Mesendoderm (in vitro differentiated cells): Measurements from ENCODE around the gene BCL3. TPM values are rescaled to one million over a fixed set of nuclear protein-coding genes. Genes with fewer than 3 reads are reported as not detected.

Experiments
- DNase-seq: peaks from one replicate; pipeline ENCODE4 v3.0.0; 2013
- H2AK5ac ChIP-seq: 2 replicates; pipeline ENCODE4 v1.6.1; 2013; ENCODE audit warnings: low read length, inconsistent platforms
- H2BK120ac ChIP-seq: 2 replicates; pipeline ENCODE4 v1.6.1; 2013; ENCODE audit warnings: low read depth, mild to moderate bottlenecking, low read length, moderate library complexity, mixed read lengths
- H2BK15ac ChIP-seq: replicated peaks from 2 replicates; pipeline ENCODE4 v1.6.1; 2013; ENCODE audit warnings: low read depth, mild to moderate bottlenecking, moderate library complexity
- H2BK5ac ChIP-seq: 2 replicates; pipeline ENCODE4 v1.6.1; 2013; ENCODE audit warnings: low read length, inconsistent platforms
- H3K18ac ChIP-seq: 2 replicates; pipeline ENCODE4 v1.6.1; 2013; ENCODE audit warnings: mild to moderate bottlenecking, low read length, mixed read lengths
- H3K23ac ChIP-seq: one replicate; pipeline ENCODE4 v1.6.1; 2013; ENCODE audit warnings: low read length
- H3K27ac ChIP-seq: 2 replicates; pipeline ENCODE4 v1.5.1; 2013; ENCODE audit warnings: low read depth, mild to moderate bottlenecking, inconsistent platforms, low read length, moderate library complexity
- H3K27me3 ChIP-seq: 2 replicates; pipeline ENCODE4 v1.6.1; 2013; ENCODE audit warnings: low read length, control low read depth, mild to moderate bottlenecking, inconsistent platforms; ENCODE audit not compliant: insufficient read depth, poor library complexity
- H3K36me3 ChIP-seq: 2 replicates; pipeline ENCODE4 v1.6.1; 2013; ENCODE audit warnings: low read length, inconsistent platforms; ENCODE audit not compliant: control insufficient read depth, insufficient read depth
- H3K4ac ChIP-seq: one replicate; pipeline ENCODE4 v1.6.1; 2013; ENCODE audit warnings: low read depth, mild to moderate bottlenecking, low read length, moderate library complexity
- H3K4me1 ChIP-seq: 2 replicates; pipeline ENCODE4 v1.6.1; 2013; ENCODE audit warnings: low read depth, low read length, inconsistent platforms; ENCODE audit not compliant: control insufficient read depth
- H3K4me2 ChIP-seq: 2 replicates; pipeline ENCODE4 v1.6.1; 2013; ENCODE audit warnings: low read length
- H3K4me3 ChIP-seq: 2 replicates; pipeline ENCODE4 v1.5.1; 2013; ENCODE audit warnings: mild to moderate bottlenecking, low read length
- H3K56ac ChIP-seq: one replicate; pipeline ENCODE4 v1.6.1; 2013; ENCODE audit warnings: low read length
- H3K79me1 ChIP-seq: 2 replicates; pipeline ENCODE4 v1.6.1; 2013; ENCODE audit warnings: low read length, inconsistent platforms
- H3K79me2 ChIP-seq: 2 replicates; pipeline ENCODE4 v1.6.1; 2013; ENCODE audit warnings: mild to moderate bottlenecking, low read length; ENCODE audit not compliant: control insufficient read depth, insufficient read depth
- H3K9ac ChIP-seq: 2 replicates; pipeline ENCODE4 v1.6.1; 2013; ENCODE audit warnings: low read length, inconsistent platforms
- H4K5ac ChIP-seq: one replicate; pipeline ENCODE4 v1.6.1; 2013; ENCODE audit warnings: low read length
- H4K8ac ChIP-seq: one replicate; pipeline ENCODE4 v1.6.1; 2013; ENCODE audit warnings: low read depth, mild to moderate bottlenecking, control low read depth, low read length, moderate library complexity
- WGBS: extraction: QIAGEN DNeasy Blood & Tissue Kit; methylation state at CpG from one replicate; pipeline ENCODE4 v1.1.7; 2013; ENCODE audit warnings: low lambda C conversion rate, missing lambda C conversion rate; ENCODE audit not compliant: insufficient coverage; ENCODE audit errors: extremely low coverage; 5-methylcytosine and 5-hydroxymethylcytosine counted together
- small RNA-seq: library from polyadenylated mRNA; stranded (forward); fragments of <200 nt; extraction: miRNeasy Mini kit (QIAGEN cat#:217004); gene quantifications from one replicate; pipeline ENCODE3, GENCODE V24; 2013; ENCODE audit not compliant: insufficient read depth

BCL3 gene

DNA sequence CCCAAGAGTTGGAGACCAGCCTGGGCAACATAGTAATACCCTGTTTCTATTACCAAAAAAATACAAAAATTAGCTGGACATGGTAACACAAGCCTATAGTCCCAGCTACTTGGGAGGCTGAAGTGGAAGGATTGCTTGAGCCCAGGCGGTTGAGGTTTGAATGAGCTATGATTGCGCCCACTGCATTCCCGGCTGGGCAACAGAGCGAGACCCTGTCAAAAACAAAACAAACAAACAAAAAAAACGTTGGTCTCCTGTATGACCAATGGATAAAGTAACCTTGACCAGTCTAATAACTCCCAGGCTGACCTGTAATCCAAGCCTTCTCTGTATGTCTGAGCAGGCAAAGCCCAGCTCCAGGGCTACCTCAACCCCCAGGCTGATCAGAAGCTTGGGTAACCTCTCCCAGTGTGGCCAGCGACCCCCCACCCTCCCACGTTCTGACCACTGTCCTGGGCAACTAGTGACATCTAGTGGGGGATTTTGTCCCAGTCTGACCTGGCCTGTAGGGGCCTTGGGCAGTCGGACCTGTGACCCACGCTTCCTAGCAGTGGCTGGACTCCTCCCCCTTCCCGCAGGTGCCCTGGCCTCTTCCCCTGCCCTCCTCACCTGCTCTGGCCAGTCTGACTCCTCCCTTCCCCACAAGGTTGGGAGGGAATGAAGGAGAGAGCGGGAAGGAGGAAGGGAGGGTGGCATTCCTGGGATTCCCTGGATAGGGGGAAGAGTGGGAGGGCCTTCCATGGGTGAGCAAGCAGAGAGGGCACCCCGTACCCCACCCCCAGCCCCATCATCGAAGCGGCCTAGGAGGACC lies 59.3 kb downstream of the BCL3 start:
- H3K27ac ChIP-seq: no peak overlapping the region
- H3K56ac ChIP-seq: no peak overlapping the region
- no peak overlapping the region for H2BK15ac ChIP-seq
- H3K4me1 ChIP-seq: peaks cover 3% of the 10 kb centered on the region
- no peak overlapping the region for H4K8ac ChIP-seq
- no peak overlapping the region for H2BK5ac ChIP-seq
- no peak overlapping the region for H3K4me3 ChIP-seq
- H3K79me2 ChIP-seq: no peaks in the 10 kb centered on the region
- no peaks in the 10 kb centered on the region for H3K27me3 ChIP-seq
- H2BK120ac ChIP-seq: no peak overlapping the region
- H3K18ac ChIP-seq: no peak overlapping the region
- no peaks in the 10 kb centered on the region for H3K79me1 ChIP-seq
- peak; percentile 95 for DNase-seq
- H3K9ac ChIP-seq: no peak overlapping the region
- WGBS: no CpG with 5 or more reads among the region's 14 CpGs
- no peak overlapping the region for H2AK5ac ChIP-seq
- H3K23ac ChIP-seq: no peak overlapping the region
- no peak overlapping the region for H4K5ac ChIP-seq
- H3K36me3 ChIP-seq: no peaks in the 10 kb centered on the region
- no peak overlapping the region for H3K4ac ChIP-seq
- no peak overlapping the region for H3K4me2 ChIP-seq

GRCh38 chr19:44808463-44809371 lies 60.2 kb downstream of the BCL3 start, which contains the start of gene BCAM:
Gene BCAM, plus strand, starts transcription at chr19:44809103. Its CDS starts 22 bp downstream, at chr19:44809125.
- H3K4ac ChIP-seq: peak within 1 kb of the TSS; percentile 8
- H2BK120ac ChIP-seq: no peak within 1 kb of the TSS
- H4K5ac ChIP-seq: no peak within 1 kb of the TSS
- no peaks in the 10 kb centered on the region for H3K79me1 ChIP-seq
- H3K27me3 ChIP-seq: no peaks in the 10 kb centered on the region
- H3K4me1 ChIP-seq: peaks cover 3% of the 10 kb centered on the region
- no peak within 1 kb of the TSS for H3K4me3 ChIP-seq
- no peaks in the 10 kb centered on the region for H3K79me2 ChIP-seq
- no peak within 1 kb of the TSS for H2BK15ac ChIP-seq
- no CpG with 5 or more reads among the region's 59 CpGs for WGBS
- peak within 1 kb of the TSS; percentile 57 for H3K4me2 ChIP-seq
- peak within 1 kb of the TSS; percentile 58 for H3K9ac ChIP-seq
- H3K36me3 ChIP-seq: no peaks in the 10 kb centered on the region
- no peak within 1 kb of the TSS for H2AK5ac ChIP-seq
- H3K27ac ChIP-seq: peak within 1 kb of the TSS; percentile 45
- H4K8ac ChIP-seq: no peak within 1 kb of the TSS
- peak within 1 kb of the TSS; percentile 77 for H3K56ac ChIP-seq
- H3K18ac ChIP-seq: peak within 1 kb of the TSS; percentile 82
- DNase-seq: peak; percentile 56
- no peak within 1 kb of the TSS for H2BK5ac ChIP-seq
- H3K23ac ChIP-seq: no peak within 1 kb of the TSS

Small RNA genes within 50 kb of the gene (small RNA-seq; reads per million reads assigned to genes)
- gene RF00156: not detected
- gene RF00285: not detected
